Keratinocyte (primary cell): ENCODE measurements around the gene KSR1. TPM values are rescaled to one million over a fixed set of nuclear protein-coding genes. Genes with fewer than 3 reads are reported as not detected.

Experiments
- DNase-seq: peaks from one replicate; pipeline ENCODE4 v3.0.0-alpha.2; 2011; ENCODE audit warnings: low read depth, missing footprints, low spot score
- FAIRE-seq: peaks from 2 replicates; lab custom pipeline; 2011; peaks lifted over from hg19 to GRCh38; lab: Jason Lieb, UNC
- H2AFZ ChIP-seq: 2 replicates; pipeline ENCODE4 v1.6.0; 2012; ENCODE audit warnings: low read length, control low read depth, inconsistent platforms; ENCODE audit not compliant: control insufficient read depth
- H3K27ac ChIP-seq: 2 replicates; pipeline ENCODE4 v1.5.1; 2011; ENCODE audit warnings: low read length; ENCODE audit not compliant: control insufficient read depth, insufficient read depth
- H3K27me3 ChIP-seq: 3 replicates; pipeline ENCODE4 v1.6.0; 2011; ENCODE audit warnings: low read length; ENCODE audit not compliant: control insufficient read depth, insufficient read depth; ENCODE audit errors: extremely low read depth
- H3K36me3 ChIP-seq, 2 experiments: 2 replicates in 1 of 2; 3 replicates in 1 of 2; pipeline ENCODE4 v1.5.1; 2011; ENCODE audit warnings: low read length in 2 of 2, mild to moderate bottlenecking in 1 of 2; ENCODE audit not compliant: control insufficient read depth in 2 of 2, insufficient read depth in 2 of 2; ENCODE audit errors: extremely low read depth in 1 of 2
- H3K4me1 ChIP-seq: 3 replicates; pipeline ENCODE4 v1.5.1; 2011; ENCODE audit warnings: low read length; ENCODE audit not compliant: control insufficient read depth, insufficient read depth; ENCODE audit errors: extremely low read depth
- H3K4me2 ChIP-seq: 3 replicates; pipeline ENCODE4 v1.6.0; 2011; ENCODE audit warnings: low read depth, low read length; ENCODE audit not compliant: control insufficient read depth, insufficient read depth; ENCODE audit errors: extremely low read depth
- H3K4me3 ChIP-seq, 3 experiments: fragments of 200-600 bp in 1 of 3; sonication (generic) in 1 of 3; 2 replicates in 2 of 3; 3 replicates in 1 of 3; pipeline ENCODE4 v1.5.1; 2011 to 2016; ENCODE audit warnings: low read length in 3 of 3, mild to moderate bottlenecking in 3 of 3, control low read depth in 2 of 3, inconsistent platforms in 1 of 3, low read depth in 1 of 3, mixed read lengths in 1 of 3, mixed run types in 1 of 3, moderate library complexity in 1 of 3; ENCODE audit not compliant: control insufficient read depth in 2 of 3, insufficient read depth in 2 of 3; ENCODE audit errors: extremely low read depth in 1 of 3
- H3K79me2 ChIP-seq: 2 replicates; pipeline ENCODE4 v1.6.0; 2012; ENCODE audit warnings: low read length; ENCODE audit not compliant: control insufficient read depth, insufficient read depth
- H3K9ac ChIP-seq: 3 replicates; pipeline ENCODE4 v1.6.0; 2011; ENCODE audit warnings: low read length; ENCODE audit not compliant: control insufficient read depth, insufficient read depth; ENCODE audit errors: extremely low read depth
- H3K9me1 ChIP-seq: 3 replicates; pipeline ENCODE4 v1.6.0; 2011; ENCODE audit warnings: low read length; ENCODE audit not compliant: control insufficient read depth, insufficient read depth; ENCODE audit errors: extremely low read depth
- H3K9me3 ChIP-seq: 2 replicates; pipeline ENCODE4 v1.5.1; 2012; ENCODE audit warnings: low read depth, low read length; ENCODE audit not compliant: control insufficient read depth
- H4K20me1 ChIP-seq: 3 replicates; pipeline ENCODE4 v1.6.0; 2011; ENCODE audit warnings: low read length; ENCODE audit not compliant: control insufficient read depth, insufficient read depth; ENCODE audit errors: extremely low read depth
- CTCF ChIP-seq, 3 experiments: IDR thresholded peaks in 1 of 3; conservative IDR thresholded peaks in 1 of 3; optimal IDR thresholded peaks in 1 of 3; 2 replicates in 2 of 3; 3 replicates in 1 of 3; pipeline versions ENCODE3 to v1.5.1; 2011; ENCODE audit warnings: low read length in 3 of 3, mild to moderate bottlenecking in 3 of 3, moderate library complexity in 2 of 3, control low read depth in 1 of 3, inconsistent platforms in 1 of 3; ENCODE audit not compliant: insufficient read depth in 2 of 3; ENCODE audit errors: extremely low read depth in 1 of 3
- EZH2 ChIP-seq: IDR thresholded peaks from one replicate; pipeline ENCODE4 v1.6.1; 2012; ENCODE audit warnings: inconsistent platforms, mild to moderate bottlenecking, low read length, moderate library complexity
- dilution Hi-C: fragments of 300-500 bp; cut with MboI; formaldehyde crosslinking; loops from one replicate; pipeline ENCODE4 v1.7.0; 2020; ENCODE audit warnings: low sequenced_read_pairs; ENCODE audit not compliant: extremely low pct_ligation_motif_present
- polyA plus RNA-seq, 5 experiments: library from polyadenylated mRNA; depleted of rRNA in 3 of 5; stranded (reverse) in 3 of 5; stranded (forward) in 1 of 5; unstranded in 1 of 5; fragments of >200 nt; gene quantifications; 1 replicate in 1 of 5; 2 replicates in 3 of 5; 3 replicates in 1 of 5; pipeline versions ENCODE4 v1.2.1 to v1.2.3, GENCODE V29; 2011 to 2012; ENCODE audit warnings: missing spikeins in 2 of 5, low read depth in 1 of 5, low replicate concordance in 1 of 5

The KSR1 gene
- polyA plus RNA-seq, 1 donor (not counting 4 experiments of a cell fraction or from before 2014, with no cell fraction given) = 1.3 TPM

DNA sequence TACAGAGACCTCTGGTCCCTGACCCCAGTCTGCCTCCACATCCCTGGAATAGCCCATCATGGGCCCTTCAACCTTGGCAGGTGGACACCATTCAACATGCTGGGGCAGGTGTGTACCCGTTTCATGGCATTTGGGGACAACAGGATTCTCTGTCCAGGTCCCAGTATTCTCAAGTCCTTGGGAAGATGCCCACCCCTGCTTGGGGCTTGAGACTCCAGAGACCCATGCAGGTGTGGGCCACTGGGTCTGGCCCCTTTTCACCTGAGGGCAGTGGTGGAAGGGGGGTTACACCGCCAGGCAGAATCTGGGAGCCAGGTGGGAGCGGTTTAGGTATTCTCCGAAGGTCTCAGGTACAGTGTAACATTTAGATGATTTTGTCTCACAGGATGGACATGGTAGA is 37.1 kb upstream of the KSR1 start:
- H3K4me3 ChIP-seq = no peak overlapping the region
- H3K79me2 ChIP-seq = no peaks in the 10 kb centered on the region
- FAIRE-seq (no peak), DNase-seq (no peak)
- TF ChIP-seq CTCF (optimal IDR thresholded peaks at IDR 0.05 in 1 of 3, IDR thresholded peaks at IDR 0.05 in 1 of 3, conservative IDR thresholded peaks at IDR 0.05 in 1 of 3; ENCODE audit: extremely low read depth in 1 of 3, insufficient read depth in 2 of 3, low read length in 3 of 3) (no peak), EZH2 (no peak)
- no peaks in the 10 kb centered on the region for H3K9me1 ChIP-seq
- no peaks in the 10 kb centered on the region for H3K27me3 ChIP-seq
- no peak overlapping the region for H3K9ac ChIP-seq
- no peak overlapping the region for H3K4me2 ChIP-seq
- no peak overlapping the region for H3K27ac ChIP-seq
- H3K4me1 ChIP-seq = no peaks in the 10 kb centered on the region
- no peak overlapping the region for H2AFZ ChIP-seq
- no peaks in the 10 kb centered on the region for H3K9me3 ChIP-seq
- H4K20me1 ChIP-seq = no peaks in the 10 kb centered on the region
- dilution Hi-C loops = no loop called here
- H3K36me3 ChIP-seq = no peaks in the 10 kb centered on the region

DNA sequence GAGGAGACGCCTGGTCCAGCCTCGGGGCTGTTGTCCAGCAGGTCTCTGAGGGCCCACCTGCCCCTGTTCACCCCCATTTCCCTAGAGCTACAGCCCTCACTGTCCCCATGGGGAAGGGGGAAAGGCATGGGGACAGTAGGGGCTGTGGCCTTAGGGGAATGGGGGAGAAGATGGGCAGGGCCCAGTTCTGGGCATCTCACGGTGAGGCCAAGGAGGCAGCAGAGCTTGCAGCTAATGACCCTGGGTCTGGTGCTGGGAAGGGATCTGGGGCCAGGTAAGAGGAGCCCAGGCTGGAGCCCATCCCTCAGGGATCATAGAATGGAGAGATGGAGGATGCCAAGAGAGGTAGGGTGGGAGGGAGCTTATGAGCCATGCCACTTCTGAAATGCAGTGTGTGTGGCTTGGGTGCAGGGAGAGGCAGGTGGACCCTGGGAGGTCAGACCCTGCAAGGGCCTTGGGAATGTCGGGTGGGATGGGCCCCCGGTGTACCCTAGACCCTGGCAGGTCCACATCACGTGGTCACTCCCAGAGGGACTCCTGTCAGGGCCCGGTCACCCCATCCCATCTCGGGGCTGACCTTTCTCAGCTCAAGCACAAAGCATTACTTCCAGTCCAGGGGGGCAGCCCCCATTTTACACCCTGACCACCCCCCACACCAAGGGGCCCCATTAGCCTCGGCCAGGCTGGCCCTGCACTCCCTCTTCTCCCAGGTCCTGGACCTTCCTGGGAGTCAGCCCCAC is 35.9 kb upstream of the KSR1 start:
- Histone ChIP-seq H3K36me3 (no peaks in the 10 kb centered on the region), H3K4me2 (no peak overlapping the region), H3K4me3 (no peak overlapping the region), H3K4me1 (no peaks in the 10 kb centered on the region), H3K9me3 (no peaks in the 10 kb centered on the region), H3K9ac (no peak overlapping the region), H3K27ac (no peak overlapping the region), H2AFZ (no peak overlapping the region), H3K27me3 (no peaks in the 10 kb centered on the region), H3K9me1 (no peaks in the 10 kb centered on the region), H3K79me2 (no peaks in the 10 kb centered on the region), H4K20me1 (no peaks in the 10 kb centered on the region)
- dilution Hi-C loops = no loop called here
- no peak for DNase-seq
- FAIRE-seq = no peak
- TF ChIP-seq EZH2 (no peak), CTCF (optimal IDR thresholded peaks at IDR 0.05 in 1 of 3, IDR thresholded peaks at IDR 0.05 in 1 of 3, conservative IDR thresholded peaks at IDR 0.05 in 1 of 3; ENCODE audit: extremely low read depth in 1 of 3, insufficient read depth in 2 of 3, low read length in 3 of 3) (no peak)
